Breast epithelium (tissue), 4 donors: ENCODE measurements around the gene HEATR5A. TPM values are rescaled to one million over a fixed set of nuclear protein-coding genes. Genes with fewer than 3 reads are reported as not detected.
"Not testable (repeated sequence)": the region's sequence is repeated elsewhere in the genome, so short reads cannot be mapped to it uniquely, and the experiment has no call there.

Source experiments
- DNase-seq, 2 donors: peaks; one replicate each; pipeline ENCODE4 v3.0.0-alpha.2; 2019; ENCODE audit warnings: low spot score in 2 of 2
- H3K27ac ChIP-seq, 2 donors: fragments of 200-600 bp; sonication (generic) in 1 of 2; one replicate each; pipeline ENCODE4 v1.5.1; 2016 to 2019; ENCODE audit warnings: mild to moderate bottlenecking in 1 of 2
- H3K27me3 ChIP-seq, 2 donors: fragments of 200-600 bp; sonication (generic) in 1 of 2; one replicate each; pipeline versions ENCODE4 v1.5.1 to v1.6.0; 2017 to 2019; ENCODE audit warnings: control low read depth in 1 of 2, mild to moderate bottlenecking in 1 of 2
- H3K36me3 ChIP-seq: fragments of 200-600 bp; one replicate; pipeline ENCODE4 v1.5.1; 2019
- H3K4me1 ChIP-seq, 2 donors: fragments of 200-600 bp; sonication (generic); one replicate each; pipeline ENCODE4 v1.5.1; 2016 to 2019; ENCODE audit warnings: control low read depth in 1 of 2
- H3K4me3 ChIP-seq, 3 donors: fragments of 200-600 bp; sonication (generic); 1 replicate in 2 of 3; 2 replicates in 1 of 3; pipeline ENCODE4 v1.5.1; 2016 to 2019; ENCODE audit warnings: mild to moderate bottlenecking in 3 of 3, moderate library complexity in 2 of 3
- H3K9me3 ChIP-seq, 2 donors: fragments of 200-600 bp; sonication (generic) in 1 of 2; one replicate each; pipeline ENCODE4 v1.5.1; 2016 to 2019; ENCODE audit warnings: control low read depth in 1 of 2
- CTCF ChIP-seq, 3 donors: fragments of 450-650 bp; IDR thresholded peaks; one replicate each; pipeline ENCODE4 v1.5.1; 2016 to 2017; ENCODE audit warnings: antibody characterized with exemption in 3 of 3, mild to moderate bottlenecking in 3 of 3, moderate library complexity in 3 of 3
- POLR2A ChIP-seq: fragments of 450-650 bp; IDR thresholded peaks from one replicate; pipeline ENCODE4 v1.6.1; 2016; ENCODE audit warnings: antibody characterized with exemption, mild to moderate bottlenecking, moderate library complexity
- POLR2AphosphoS5 ChIP-seq, 3 donors: sonication (generic); formaldehyde crosslinking; IDR thresholded peaks; one replicate each; pipeline ENCODE4 v1.6.1; 2017; ENCODE audit warnings: antibody characterized with exemption in 3 of 3
- intact Hi-C: fragments of 100-400 bp; cut with DNase I; formaldehyde crosslinking; loops from one replicate; pipeline ENCODE4 v1.15.1; 2023; ENCODE audit warnings: low total_unique reads
- total RNA-seq, 3 donors: library from RNA; depleted of rRNA; stranded (reverse); fragments of >200 nt; gene quantifications; one replicate each; pipeline ENCODE4 v1.1.0, GENCODE V29; 2016

Gene HEATR5A
- total RNA-seq, 3 donors from 2014 or later = 24.6 to 43.9 (median 34.7) TPM

- Histone ChIP-seq H3K9me3 (no peaks in the 10 kb centered on the region), H3K4me3 (no peak overlapping the region), H3K27ac (no peak overlapping the region), H3K4me1 (no peaks in the 10 kb centered on the region), H3K36me3 (no peaks in the 10 kb centered on the region), H3K27me3 (no peaks in the 10 kb centered on the region)
- no peak for TF ChIP-seq POLR2AphosphoS5 (IDR thresholded peaks at IDR 0.05)
- DNase-seq = no peak
- intact Hi-C loops = no loop called here
Observed at GRCh38 chr14:31445703-31446102, 25.4 kb upstream of the HEATR5A start.

DNA sequence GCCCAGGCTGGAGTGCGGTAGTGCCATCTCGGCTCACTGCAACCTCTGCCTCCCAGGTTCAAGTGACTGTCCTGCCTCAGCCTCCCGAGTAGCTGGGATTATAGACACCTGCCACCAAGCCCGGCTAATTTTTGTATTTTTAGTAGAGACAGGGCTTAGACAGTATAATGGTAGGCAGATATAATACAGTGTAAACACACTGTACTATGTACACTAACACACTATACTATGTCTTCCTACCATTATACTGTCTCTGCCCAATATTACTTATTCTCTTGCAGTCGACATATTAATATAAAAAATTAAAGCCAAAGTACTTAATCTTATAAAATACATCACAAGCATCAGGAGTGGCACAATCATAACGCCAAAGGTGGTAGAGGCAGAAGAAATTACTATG, 21.9 kb upstream of the HEATR5A start:
- intact Hi-C loops = no loop called here
- Histone ChIP-seq H3K27ac (no peak overlapping the region), H3K9me3 (no peaks in the 10 kb centered on the region)

GRCh38 chr14:31441273-31442111, 21.1 kb upstream of the HEATR5A start:
- Histone ChIP-seq H3K27me3 (no peaks in the 10 kb centered on the region), H3K4me1 (no peaks in the 10 kb centered on the region)
- intact Hi-C loops = loop anchor here (2.0 kb wide), 1 partner anchor 29 kb away; no protein-coding TSS in a partner anchor

More for the DNA sequence above, 21.9 kb upstream of the HEATR5A start:
- Histone ChIP-seq H3K27me3 (no peaks in the 10 kb centered on the region), H3K36me3 (no peaks in the 10 kb centered on the region), H3K4me1 (no peaks in the 10 kb centered on the region), H3K4me3 (no peak overlapping the region)
- DNase-seq = no peak
- TF ChIP-seq CTCF (IDR thresholded peaks at IDR 0.05) (no peak), POLR2A (no peak), POLR2AphosphoS5 (IDR thresholded peaks at IDR 0.05) (no peak)

GRCh38 chr14:31440280-31440679, 19.9 kb upstream of the HEATR5A start:
- intact Hi-C loops = loop anchor here (2.0 kb wide), 1 partner anchor 31 kb away; no protein-coding TSS in a partner anchor
- Histone ChIP-seq H3K4me1 (no peaks in the 10 kb centered on the region), H3K27me3 (no peaks in the 10 kb centered on the region), H3K4me3 (no peak overlapping the region), H3K27ac (no peak overlapping the region), H3K36me3 (no peaks in the 10 kb centered on the region), H3K9me3 (no peaks in the 10 kb centered on the region)
- TF ChIP-seq POLR2A (no peak), CTCF (IDR thresholded peaks at IDR 0.05) (no peak), POLR2AphosphoS5 (IDR thresholded peaks at IDR 0.05) (no peak)
- DNase-seq = no peak

More at GRCh38 chr14:31441273-31442111, 21.1 kb upstream of the HEATR5A start:
- no peak for DNase-seq
- H3K4me3 ChIP-seq = no peak overlapping the region
- no peak overlapping the region for H3K27ac ChIP-seq
- TF ChIP-seq POLR2A (no peak), CTCF (IDR thresholded peaks at IDR 0.05) (no peak), POLR2AphosphoS5 (IDR thresholded peaks at IDR 0.05) (no peak)
- H3K9me3 ChIP-seq = no peaks in the 10 kb centered on the region
- H3K36me3 ChIP-seq = no peaks in the 10 kb centered on the region

DNA sequence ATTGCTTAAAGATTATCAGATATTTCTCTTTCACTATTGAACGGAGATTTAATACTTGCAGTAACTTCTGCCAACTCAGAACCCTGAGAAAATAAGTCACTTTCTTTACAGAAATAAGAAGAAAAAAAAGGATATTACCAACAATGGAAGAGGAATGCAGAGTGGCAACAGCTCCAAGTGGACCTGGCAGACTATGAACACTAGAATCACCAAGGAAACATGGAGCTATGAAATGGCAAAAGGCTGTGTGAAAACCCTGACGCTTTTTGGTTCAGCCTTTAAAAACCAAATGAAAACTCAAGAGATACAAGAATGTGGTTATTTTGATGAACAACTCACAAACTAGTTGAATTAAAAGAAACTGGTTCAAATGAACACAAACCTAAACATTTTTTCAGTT, 19.2 kb upstream of the HEATR5A start:
- Histone ChIP-seq H3K36me3 (no peaks in the 10 kb centered on the region), H3K4me1 (no peaks in the 10 kb centered on the region), H3K4me3 (no peak overlapping the region), H3K27ac (no peak overlapping the region), H3K27me3 (no peaks in the 10 kb centered on the region), H3K9me3 (no peaks in the 10 kb centered on the region)
- no peak for DNase-seq
- no peak for TF ChIP-seq POLR2AphosphoS5 (IDR thresholded peaks at IDR 0.05)
- TF ChIP-seq POLR2A = no peak
- TF ChIP-seq CTCF (IDR thresholded peaks at IDR 0.05) = no peak
- intact Hi-C loops = no loop called here

- H3K27ac ChIP-seq, H3K36me3 ChIP-seq, H3K27me3 ChIP-seq, DNase-seq, H3K4me1 ChIP-seq, H3K9me3 ChIP-seq, H3K4me3 ChIP-seq, intact Hi-C loops: not testable (repeated sequence)
Observed at GRCh38 chr14:31437045-31437691, 16.8 kb upstream of the HEATR5A start.
